ENCODE results near the gene TP53AIP1.

GRCh38 chr11:128942272-128942612, 429 bp downstream of the TP53AIP1 start:
- TF ChIP-seq ATF7 (IDR thresholded peaks at IDR 0.05; ENCODE audit: low read depth) (no peak), FOS (IDR thresholded peaks at IDR 0.05; ENCODE audit: borderline replicate concordance, extremely low read depth, insufficient read length) (no peak), SIX5 (IDR thresholded peaks at IDR 0.05; ENCODE audit: low read depth, low read length, severe bottlenecking) (no peak)

Data from GM12878 (cell line).